Stimulated activated CD8-positive, alpha-beta memory T cell treated with anti-CD3 and anti-CD28 coated beads, Interleukin-4, amount 100 ng/mL, for 48 hours (primary cell): ENCODE results near the gene CFLAR.
"Not testable (repeated sequence)": the region's sequence is repeated elsewhere in the genome, so short reads cannot be mapped to it uniquely, and the experiment has no call there.

Source experiments
- DNase-seq: peaks from one replicate; pipeline ENCODE4 v3.0.0-alpha.2; 2020

CFLAR gene

GRCh38 chr2:201118961-201119854 lies 3.2 kb downstream of the CFLAR start:
- no peak for DNase-seq

GRCh38 chr2:201122276-201122675 lies 6.3 kb downstream of the CFLAR start:
- DNase-seq: no peak

GRCh38 chr2:201126308-201127151 lies 10.6 kb downstream of the CFLAR start:
- no peak for DNase-seq

- DNase-seq: no peak
These were observed 11.2 kb downstream of the CFLAR start for GRCh38 chr2:201127152-201127511.

GRCh38 chr2:201127570-201127969 lies 11.6 kb downstream of the CFLAR start:
- DNase-seq: peak; percentile 69

- DNase-seq: no peak
These were observed 12.1 kb downstream of the CFLAR start for GRCh38 chr2:201128033-201128432.

GRCh38 chr2:201128933-201129505 lies 13.1 kb downstream of the CFLAR start:
- DNase-seq: peak; percentile 70

GRCh38 chr2:201130524-201131186 lies 14.7 kb downstream of the CFLAR start:
- no peak for DNase-seq

GRCh38 chr2:201132518-201132917 lies 16.6 kb downstream of the CFLAR start:
- DNase-seq: no peak

- DNase-seq: no peak
These were observed 19.4 kb downstream of the CFLAR start for GRCh38 chr2:201135386-201135785.

- no peak for DNase-seq
These were observed 20.9 kb downstream of the CFLAR start for GRCh38 chr2:201136889-201137321.

- DNase-seq: no peak
These were observed 21.8 kb downstream of the CFLAR start for GRCh38 chr2:201137505-201138400.

- no peak for DNase-seq
These were observed 22.5 kb downstream of the CFLAR start for GRCh38 chr2:201138401-201138970.

- DNase-seq: not testable (repeated sequence)
These were observed 23.2 kb downstream of the CFLAR start for GRCh38 chr2:201138986-201139781.

- no peak for DNase-seq
These were observed 24.1 kb downstream of the CFLAR start for GRCh38 chr2:201139836-201140604.

- no peak for DNase-seq
These were observed 28.4 kb downstream of the CFLAR start for GRCh38 chr2:201144101-201145051.

- DNase-seq: no peak
These were observed 32.5 kb downstream of the CFLAR start for GRCh38 chr2:201148434-201148990.
